Osteoblast (primary cell): ENCODE measurements around the gene RETREG2. TPM values are rescaled to one million over a fixed set of nuclear protein-coding genes. Genes with fewer than 3 reads are reported as not detected.

Experiments used
- DNase-seq: peaks from one replicate; pipeline ENCODE4 v3.0.0; 2011; ENCODE audit warnings: low spot score, mixed read lengths; ENCODE audit not compliant: insufficient read length; ENCODE audit errors: missing footprints
- H2AFZ ChIP-seq: 2 replicates; pipeline ENCODE4 v1.6.0; 2011; ENCODE audit warnings: mild to moderate bottlenecking, low read length
- H3K27ac ChIP-seq: 2 replicates; pipeline ENCODE4 v1.5.1; 2011; ENCODE audit warnings: mild to moderate bottlenecking, low read depth, low read length, moderate library complexity
- H3K27me3 ChIP-seq: 2 replicates; pipeline ENCODE4 v1.6.0; 2012; ENCODE audit warnings: mild to moderate bottlenecking, control low read depth, inconsistent platforms, low read length, moderate library complexity; ENCODE audit not compliant: insufficient read depth
- H3K36me3 ChIP-seq: 2 replicates; pipeline ENCODE4 v1.5.1; 2011; ENCODE audit warnings: mild to moderate bottlenecking, low read length, control low read depth, moderate library complexity; ENCODE audit not compliant: insufficient read depth
- H3K4me1 ChIP-seq: 2 replicates; pipeline ENCODE4 v1.5.1; 2011; ENCODE audit warnings: mild to moderate bottlenecking, low read length, control low read depth, moderate library complexity; ENCODE audit not compliant: insufficient read depth
- H3K4me2 ChIP-seq: 2 replicates; pipeline ENCODE4 v1.6.0; 2011; ENCODE audit warnings: mild to moderate bottlenecking, low read length; ENCODE audit not compliant: insufficient read depth
- H3K4me3 ChIP-seq: fragments of 200-600 bp; sonication (generic); 3 replicates; pipeline ENCODE4 v1.5.1; 2012; ENCODE audit warnings: mild to moderate bottlenecking, low read length, inconsistent platforms; ENCODE audit not compliant: insufficient read depth
- H3K79me2 ChIP-seq: 2 replicates; pipeline ENCODE4 v1.6.0; 2012; ENCODE audit warnings: mild to moderate bottlenecking, low read length, control low read depth, inconsistent platforms; ENCODE audit not compliant: insufficient read depth
- H3K9me3 ChIP-seq: 2 replicates; pipeline ENCODE4 v1.5.1; 2011; ENCODE audit warnings: low read depth, low read length, control low read depth
- H4K20me1 ChIP-seq: 2 replicates; pipeline ENCODE4 v1.6.0; 2012; ENCODE audit warnings: mild to moderate bottlenecking, low read length, control low read depth; ENCODE audit not compliant: insufficient read depth
- CTCF ChIP-seq: IDR thresholded peaks from 2 replicates; pipeline ENCODE4 v1.5.1; 2011; ENCODE audit warnings: mild to moderate bottlenecking, low read depth, low read length, moderate library complexity; ENCODE audit errors: extremely low read depth
- total RNA-seq: library from RNA; depleted of rRNA; stranded (reverse); fragments of >200 nt; gene quantifications from 2 replicates; pipeline ENCODE4 v1.2.3, GENCODE V29; 2012

Gene RETREG2
- total RNA-seq, 1 donor = 121 TPM

GRCh38 chr2:219213486-219214071 is 35.5 kb downstream of the RETREG2 start:
- Histone ChIP-seq H3K4me3 (no peak overlapping the region), H2AFZ (no peak overlapping the region), H3K79me2 (peaks cover 3% of the 10 kb centered on the region), H3K27ac (no peak overlapping the region), H3K9me3 (no peaks in the 10 kb centered on the region), H3K36me3 (peaks cover 59% of the 10 kb centered on the region), H3K4me1 (peaks cover 13% of the 10 kb centered on the region), H4K20me1 (no peaks in the 10 kb centered on the region), H3K27me3 (no peaks in the 10 kb centered on the region), H3K4me2 (no peak overlapping the region)
- TF ChIP-seq CTCF = no peak
- no peak for DNase-seq

- H3K4me2 ChIP-seq = no peak overlapping the region
- no peak for DNase-seq
- peaks cover 3% of the 10 kb centered on the region for H3K79me2 ChIP-seq
- no peak for TF ChIP-seq CTCF
- H3K36me3 ChIP-seq = peaks cover 54% of the 10 kb centered on the region
- H2AFZ ChIP-seq = no peak overlapping the region
- H3K4me3 ChIP-seq = no peak overlapping the region
- H3K27ac ChIP-seq = no peak overlapping the region
- H3K4me1 ChIP-seq = peaks cover 18% of the 10 kb centered on the region
- no peaks in the 10 kb centered on the region for H3K9me3 ChIP-seq
- no peaks in the 10 kb centered on the region for H4K20me1 ChIP-seq
- H3K27me3 ChIP-seq = no peaks in the 10 kb centered on the region
Measured at GRCh38 chr2:219214141-219214540, 36.1 kb downstream of the RETREG2 start.

GRCh38 chr2:219214786-219215185 is 36.7 kb downstream of the RETREG2 start:
- peaks cover 3% of the 10 kb centered on the region for H3K79me2 ChIP-seq
- peaks cover 4% of the 10 kb centered on the region for H4K20me1 ChIP-seq
- no peak for DNase-seq
- H3K4me3 ChIP-seq = no peak overlapping the region
- no peak overlapping the region for H3K4me2 ChIP-seq
- peaks cover 23% of the 10 kb centered on the region for H3K4me1 ChIP-seq
- no peak overlapping the region for H2AFZ ChIP-seq
- H3K9me3 ChIP-seq = no peaks in the 10 kb centered on the region
- peaks cover 49% of the 10 kb centered on the region for H3K36me3 ChIP-seq
- no peaks in the 10 kb centered on the region for H3K27me3 ChIP-seq
- H3K27ac ChIP-seq = no peak overlapping the region
- no peak for TF ChIP-seq CTCF

- H3K4me1 ChIP-seq = peaks cover 23% of the 10 kb centered on the region
- H3K79me2 ChIP-seq = peaks cover 3% of the 10 kb centered on the region
- no peaks in the 10 kb centered on the region for H3K27me3 ChIP-seq
- no peaks in the 10 kb centered on the region for H3K9me3 ChIP-seq
- DNase-seq = no peak
- no peak overlapping the region for H2AFZ ChIP-seq
- no peak for TF ChIP-seq CTCF
- peaks cover 50% of the 10 kb centered on the region for H3K36me3 ChIP-seq
- no peak overlapping the region for H3K27ac ChIP-seq
- H4K20me1 ChIP-seq = peaks cover 4% of the 10 kb centered on the region
- H3K4me3 ChIP-seq = no peak overlapping the region
- H3K4me2 ChIP-seq = no peak overlapping the region
Measured at GRCh38 chr2:219215871-219216534, 37.9 kb downstream of the RETREG2 start.
